ENCODE measurements around the gene PRICKLE4.

Gene PRICKLE4

DNA sequence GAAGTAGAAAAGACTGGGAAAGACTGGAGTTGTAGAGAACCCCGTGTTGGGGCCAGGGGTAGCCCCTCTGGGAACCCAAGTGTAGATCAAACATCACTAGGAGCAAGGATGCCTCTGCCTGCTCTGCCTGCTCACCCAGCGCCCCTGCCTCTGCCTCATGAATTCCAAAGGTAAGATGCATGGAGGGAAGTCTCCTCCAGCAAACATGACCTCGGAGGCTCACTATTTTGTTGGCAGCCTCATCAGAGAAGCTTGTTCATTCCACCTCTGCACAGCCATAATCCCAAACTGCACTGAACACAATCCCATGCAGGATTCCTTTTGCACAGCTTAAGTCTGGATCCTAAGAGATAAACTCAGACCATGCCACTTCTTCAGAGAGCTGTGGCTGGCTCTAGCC is 5.7 kb upstream of the PRICKLE4 start:
- DNase-seq: no peak

DNA sequence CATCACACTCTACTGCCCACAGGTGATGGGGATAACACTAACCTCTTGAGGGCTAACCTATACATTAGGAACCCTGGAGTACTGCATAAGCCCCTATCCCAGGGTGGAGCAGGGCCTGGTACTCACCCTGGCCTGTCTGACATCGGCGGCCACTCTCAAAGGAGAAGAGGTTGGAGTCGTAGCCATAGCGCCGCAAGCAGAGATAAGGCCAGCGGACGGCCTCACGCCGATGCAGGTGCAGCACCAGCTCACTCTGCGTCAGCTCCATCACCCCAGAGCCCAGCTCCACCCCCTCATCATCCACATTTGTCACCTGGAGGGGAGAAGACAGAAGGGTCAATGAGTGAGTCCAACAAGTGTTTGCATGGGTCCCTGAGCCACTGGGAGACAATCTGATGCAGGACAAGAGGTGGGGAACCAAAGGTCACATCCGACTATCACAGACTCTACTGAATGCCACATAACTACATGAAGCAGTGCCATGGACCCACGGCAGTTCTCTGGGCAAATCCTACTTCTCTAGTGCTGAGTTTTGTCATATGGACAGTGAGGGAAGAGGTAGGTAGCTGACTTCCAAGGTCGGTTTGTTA is 5.2 kb upstream of the PRICKLE4 start:
- no peak for DNase-seq

DNA sequence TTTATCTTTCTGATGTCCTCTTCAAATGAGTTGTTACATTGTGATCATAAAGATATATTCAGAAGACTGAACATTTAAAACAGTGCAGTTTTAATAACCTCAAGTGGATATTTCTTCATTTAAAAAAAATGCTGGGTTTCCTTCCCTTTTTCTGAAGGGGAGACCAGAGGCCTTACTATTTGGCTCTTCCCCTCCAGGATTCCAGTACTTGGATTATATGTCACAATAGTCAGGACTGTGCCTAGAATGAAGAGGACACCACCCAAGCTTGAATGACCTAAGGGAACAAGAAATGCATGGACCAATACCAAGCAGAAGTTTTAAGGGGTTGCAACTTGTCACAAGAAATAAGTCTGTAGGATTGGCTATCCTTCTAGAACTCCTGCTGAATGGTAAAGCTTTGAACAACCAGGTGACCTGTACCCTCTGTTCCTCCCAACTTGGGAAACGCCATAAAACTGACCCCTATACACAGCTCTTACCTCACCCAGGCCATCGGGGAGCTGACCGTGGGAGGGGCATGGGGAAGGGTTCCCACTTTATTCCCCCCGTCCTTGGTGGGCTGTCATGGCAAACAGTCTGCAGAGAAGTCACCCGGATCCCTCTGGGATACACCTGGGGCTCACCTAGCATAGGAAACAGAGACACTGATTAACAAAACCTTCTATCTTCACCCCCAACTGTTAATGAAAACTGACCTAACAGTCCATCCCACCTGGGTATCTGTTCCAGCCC is 2.9 kb upstream of the PRICKLE4 start:
- no peak for DNase-seq

DNA sequence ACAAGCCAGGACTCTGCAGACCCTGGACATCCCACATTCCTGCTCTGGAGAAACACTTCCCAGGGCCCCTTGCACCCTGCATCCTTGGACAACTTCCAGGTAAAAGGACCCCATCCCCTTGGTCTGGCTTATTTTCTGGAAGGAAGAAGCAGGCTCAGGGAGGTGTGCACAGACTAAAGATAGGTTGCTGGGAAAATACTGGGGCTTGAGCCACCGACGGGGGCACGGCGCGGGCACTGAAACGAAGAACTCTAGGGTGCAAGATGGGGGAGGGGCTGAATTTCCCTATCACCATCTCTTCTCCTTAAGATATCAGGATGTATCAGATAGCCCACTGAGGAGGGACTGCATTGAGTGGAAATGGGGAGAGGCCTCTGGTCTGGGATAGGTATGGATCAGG is 1.7 kb upstream of the PRICKLE4 start:
- DNase-seq: no peak

DNA sequence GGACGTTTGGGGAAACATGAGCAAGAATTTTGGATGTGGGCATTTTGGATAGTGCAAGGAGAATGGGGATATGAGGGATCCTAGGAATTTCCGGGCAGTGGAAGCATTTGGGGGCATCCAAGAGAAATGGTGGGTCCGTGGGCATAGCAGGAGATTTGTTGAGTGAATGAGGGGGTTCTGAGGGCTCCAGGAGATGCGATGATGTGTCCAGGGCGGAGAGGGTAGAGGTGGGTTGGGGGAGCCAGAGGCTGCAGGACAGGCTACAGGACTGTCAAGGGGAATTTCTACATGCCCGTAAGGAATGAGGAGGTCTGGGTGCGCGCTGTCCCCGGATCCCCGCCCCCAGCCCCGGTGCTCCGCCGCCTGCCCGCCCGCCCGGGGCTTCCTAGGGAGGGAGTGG is 1.2 kb upstream of the PRICKLE4 start:
- DNase-seq: no peak

DNA sequence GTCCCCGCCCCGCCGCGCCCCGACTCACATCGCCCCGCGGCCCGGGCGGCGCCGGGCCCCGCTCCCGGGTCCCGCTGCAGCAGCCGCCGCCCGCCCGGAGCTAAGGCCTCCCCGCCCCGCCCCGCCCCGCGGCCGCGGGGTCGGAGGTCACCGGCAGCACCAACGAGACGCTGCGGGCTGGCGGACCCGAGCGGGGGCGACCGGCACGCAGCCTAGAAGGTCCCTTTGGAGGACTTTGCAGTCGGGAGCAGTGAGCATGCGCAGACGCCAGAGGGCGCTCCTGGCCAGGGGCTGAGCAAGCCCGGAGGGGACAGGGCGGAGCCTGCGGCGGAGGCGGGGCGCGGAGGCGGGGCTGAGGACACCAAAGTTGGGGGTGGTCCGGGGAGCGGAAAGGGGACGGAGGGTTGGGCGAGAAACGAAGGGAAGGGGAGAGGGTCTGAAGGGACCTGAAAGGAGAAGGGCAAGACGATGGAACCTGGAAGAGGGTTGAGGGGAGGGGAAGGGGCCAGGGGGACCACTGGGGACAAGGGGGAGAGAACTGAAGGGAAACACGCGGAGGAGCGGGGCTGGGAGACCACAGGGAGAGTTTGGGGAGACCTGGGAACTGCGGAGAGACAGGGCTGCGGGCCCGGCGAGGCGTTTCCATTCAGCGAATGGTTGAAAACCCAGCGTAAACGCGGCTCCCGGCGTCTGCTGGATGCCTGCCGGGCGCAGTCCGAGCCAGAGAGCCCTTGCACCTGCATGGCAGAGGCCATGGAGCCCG is 613 bp upstream of the PRICKLE4 start, which contains the start of gene FRS3:
TSS of gene FRS3 (minus strand) at position 113 of the 763 bp plus-strand sequence. CDS start 2,913 bp downstream, outside the sequence.
- peak; percentile 99 for DNase-seq

DNA sequence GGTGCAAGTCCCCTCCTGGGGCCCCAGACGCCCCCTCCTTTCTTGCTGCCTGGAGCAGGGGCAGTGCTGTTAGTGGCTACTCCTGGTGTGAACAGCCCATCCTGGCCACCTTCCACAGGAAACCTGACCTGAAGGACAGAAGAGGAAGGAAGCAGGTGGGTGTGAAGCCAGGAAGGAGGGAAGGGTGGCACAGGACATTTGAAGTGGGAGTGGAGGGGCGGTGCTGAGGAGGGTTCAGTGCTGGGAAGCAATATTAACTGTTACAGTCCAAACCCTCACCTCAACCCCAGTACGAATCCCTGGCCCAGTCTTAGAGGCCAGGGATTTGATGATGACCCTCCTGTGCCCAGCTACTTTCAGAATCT is 766 bp downstream of the PRICKLE4 start:
- DNase-seq: no peak

DNA sequence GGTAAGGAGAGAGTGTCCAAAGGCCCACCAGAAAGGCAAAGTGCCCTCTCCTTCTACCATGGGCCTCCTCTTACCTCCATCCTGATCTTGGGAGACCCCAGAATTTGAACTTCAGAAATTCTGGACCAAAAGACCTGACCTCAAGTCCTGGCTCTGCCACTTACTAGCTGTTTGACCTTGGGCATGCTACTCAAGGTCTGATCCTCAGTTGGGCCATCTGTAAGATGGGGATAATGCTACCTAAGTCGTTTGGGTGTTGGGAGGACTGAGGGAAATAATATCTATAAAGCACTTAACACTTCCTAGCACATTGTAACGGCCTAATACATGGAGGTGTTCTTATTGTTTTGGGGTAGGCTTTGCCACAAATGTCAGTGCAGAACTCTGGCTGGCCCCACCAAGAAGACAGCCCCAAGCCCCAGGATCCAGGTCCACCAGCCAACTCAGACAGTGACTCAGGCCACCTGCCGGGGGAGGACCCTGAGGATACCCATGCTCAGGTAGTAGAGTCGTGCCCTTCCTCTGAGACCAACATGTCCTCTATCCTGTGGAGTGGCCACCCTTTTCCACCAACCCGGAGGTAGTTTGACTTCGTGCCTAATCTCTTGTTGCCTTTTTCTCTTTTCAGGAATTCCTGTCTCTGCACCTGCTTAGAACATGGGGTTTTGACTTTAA is 2.7 kb downstream of the PRICKLE4 start:
- no peak for DNase-seq

DNA sequence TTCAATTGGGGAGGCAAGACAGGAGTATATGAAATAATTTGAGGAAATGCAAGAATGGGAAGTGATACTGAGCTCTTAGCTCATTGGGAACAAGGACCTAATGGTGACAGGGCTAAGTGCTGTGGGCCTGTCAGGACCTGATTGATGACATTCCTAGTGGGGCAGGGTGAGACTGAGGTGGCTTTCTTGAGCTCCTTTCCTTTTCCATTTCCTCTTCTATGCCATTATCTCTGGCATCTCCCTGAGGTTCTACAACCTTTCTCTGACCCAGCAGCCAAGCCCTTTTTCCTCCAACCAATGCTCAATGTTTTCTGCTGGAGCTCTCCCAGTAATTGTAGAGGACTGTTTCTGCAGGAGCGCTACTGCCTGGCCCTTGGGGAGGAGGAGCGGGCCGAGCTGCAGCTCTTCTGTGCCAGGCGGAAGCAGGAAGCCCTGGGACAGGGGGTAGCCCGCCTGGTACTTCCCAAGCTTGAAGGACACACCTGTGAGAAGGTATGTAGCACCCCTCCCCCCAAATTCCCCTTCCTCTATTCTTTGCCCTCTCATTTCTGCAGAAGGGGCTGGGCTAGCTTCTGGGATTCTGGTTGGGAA is 4.1 kb downstream of the PRICKLE4 start:
- no peak for DNase-seq

DNA sequence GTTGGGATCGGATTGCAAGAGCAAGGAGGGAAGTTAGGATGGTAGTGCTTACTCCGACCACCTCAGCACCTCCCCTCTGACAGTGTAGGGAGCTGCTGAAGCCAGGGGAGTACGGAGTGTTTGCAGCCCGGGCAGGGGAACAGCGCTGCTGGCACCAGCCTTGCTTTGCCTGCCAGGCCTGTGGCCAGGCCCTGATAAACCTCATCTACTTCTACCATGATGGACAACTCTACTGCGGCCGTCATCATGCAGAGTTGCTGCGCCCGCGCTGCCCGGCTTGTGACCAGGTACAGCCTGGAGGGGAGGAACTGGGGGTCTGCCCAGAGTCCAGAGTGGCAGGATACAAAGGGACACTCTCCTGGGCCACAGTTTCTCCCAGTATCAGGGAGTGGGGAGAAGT is 4.7 kb downstream of the PRICKLE4 start:
- DNase-seq: no peak

DNA sequence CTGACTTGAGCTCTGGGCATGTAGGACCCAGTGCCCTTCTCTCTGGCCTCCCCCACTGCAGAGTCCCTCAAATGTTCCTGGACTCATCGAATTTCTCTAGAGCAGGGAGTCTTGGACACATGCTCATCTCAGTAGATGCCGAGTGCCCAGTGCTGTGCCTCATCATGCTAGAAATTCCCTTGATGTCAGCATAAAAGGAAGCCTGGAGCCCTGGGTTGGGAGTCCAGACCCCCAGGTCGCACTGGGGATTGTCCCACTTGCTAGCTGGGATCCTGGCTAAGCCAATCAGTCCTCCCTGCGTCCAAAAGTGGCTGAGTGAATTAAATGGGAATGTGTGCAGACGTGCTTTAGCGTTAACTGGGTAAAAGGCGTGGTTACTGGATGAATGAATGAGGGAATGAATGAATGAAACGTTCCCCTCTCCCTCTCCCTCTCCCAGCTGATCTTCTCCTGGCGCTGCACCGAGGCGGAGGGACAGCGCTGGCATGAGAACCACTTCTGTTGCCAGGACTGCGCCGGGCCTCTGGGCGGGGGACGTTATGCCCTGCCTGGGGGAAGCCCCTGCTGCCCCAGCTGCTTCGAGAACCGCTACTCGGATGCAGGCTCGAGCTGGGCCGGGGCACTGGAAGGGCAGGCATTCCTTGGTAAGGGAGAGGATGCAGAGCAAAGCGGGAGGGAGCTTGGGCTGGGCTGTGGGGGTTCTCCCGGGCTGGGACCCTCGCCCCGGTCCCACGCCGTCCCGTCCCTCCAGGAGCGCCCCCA is 5.3 kb downstream of the PRICKLE4 start:
- DNase-seq: no peak

DNA sequence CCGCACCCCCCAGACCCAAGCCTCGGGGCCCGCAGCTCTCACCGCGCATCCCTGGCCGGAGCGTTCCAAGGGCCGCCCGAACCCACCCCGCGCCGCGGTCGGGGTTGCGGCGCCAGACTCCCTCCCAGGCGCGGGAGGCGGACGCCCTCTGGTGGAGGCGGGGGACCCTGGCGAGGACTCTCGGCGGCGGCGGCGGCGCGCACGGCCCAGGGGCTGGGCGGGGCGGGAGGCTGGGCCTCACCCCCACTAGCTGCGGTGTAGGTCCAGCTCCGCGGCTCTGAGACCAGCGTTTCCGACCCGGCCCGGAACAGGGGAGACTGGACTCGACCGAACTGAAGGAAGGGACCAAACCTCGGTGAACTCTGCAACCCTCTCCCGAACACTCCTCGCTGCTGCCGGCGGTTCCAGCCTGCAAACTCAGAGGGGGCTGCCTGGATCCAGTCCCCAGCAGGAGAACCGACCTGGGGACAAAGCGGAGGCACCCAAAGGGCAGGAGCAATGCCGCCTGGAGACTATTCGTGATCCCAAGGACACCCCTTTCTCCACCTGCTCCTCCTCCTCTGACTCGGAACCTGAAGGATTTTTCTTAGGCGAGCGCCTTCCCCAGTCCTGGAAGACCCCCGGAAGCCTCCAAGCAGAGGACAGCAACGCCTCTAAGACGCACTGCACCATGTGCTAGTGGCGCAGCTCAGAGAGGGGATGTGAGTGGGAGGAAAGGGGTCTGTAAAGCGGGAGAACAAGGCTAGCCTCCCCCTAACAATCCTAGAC is 6.1 kb downstream of the PRICKLE4 start:
- DNase-seq: peak; percentile 80

DNA sequence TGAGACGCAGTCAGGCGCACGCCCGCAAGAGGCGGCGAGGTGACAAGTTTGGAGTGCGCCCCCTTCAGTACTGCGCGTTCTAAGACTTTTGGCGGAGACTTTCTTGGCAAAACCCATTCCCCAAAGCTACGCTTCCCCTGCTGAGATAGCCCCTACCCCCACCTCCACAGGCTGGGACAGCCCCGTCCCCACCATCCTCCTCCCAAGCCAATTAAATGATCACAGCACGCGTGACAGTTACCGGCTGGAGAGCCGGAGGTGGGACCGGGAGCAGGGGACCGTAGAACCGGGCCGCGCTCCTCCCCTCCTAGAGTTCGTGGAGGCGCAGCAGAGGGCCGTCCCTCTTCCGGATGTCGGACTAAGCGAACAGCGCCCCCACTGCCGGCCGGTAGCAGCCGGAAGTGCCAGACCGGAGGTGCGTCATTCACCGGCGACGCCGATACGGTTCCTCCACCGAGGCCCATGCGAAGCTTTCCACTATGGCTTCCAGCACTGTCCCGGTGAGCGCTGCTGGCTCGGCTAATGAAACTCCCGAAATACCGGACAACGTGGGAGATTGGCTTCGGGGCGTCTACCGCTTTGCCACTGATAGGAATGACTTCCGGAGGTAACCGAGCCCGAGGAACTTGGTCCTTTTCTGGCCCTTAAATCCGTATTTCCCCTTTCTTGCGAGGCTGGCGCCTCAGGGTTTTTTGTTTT is 6.8 kb downstream of the PRICKLE4 start, which contains the start of gene TOMM6:
TSS of gene TOMM6 (plus strand) at position 476 of the 699 bp plus-strand sequence. CDS start at position 480, 4 bp downstream.
- DNase-seq: peak; percentile 92

DNA sequence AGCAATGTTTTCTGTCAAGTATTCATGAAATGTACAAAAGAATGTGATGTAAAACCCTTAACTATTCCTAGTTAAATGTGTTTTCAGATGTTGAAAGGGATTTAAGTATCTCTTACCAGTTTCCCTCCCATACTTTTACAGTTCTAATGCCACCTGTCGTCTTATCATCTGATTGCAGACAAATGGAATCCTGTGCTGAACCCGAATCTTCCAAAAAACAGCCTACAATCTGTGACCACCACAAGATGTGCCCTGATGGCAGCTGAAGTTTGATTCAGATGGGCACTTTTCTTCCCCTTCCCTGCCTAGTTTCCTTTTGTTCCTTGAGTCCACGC is 8.8 kb downstream of the PRICKLE4 start:
- no peak for DNase-seq

DNA sequence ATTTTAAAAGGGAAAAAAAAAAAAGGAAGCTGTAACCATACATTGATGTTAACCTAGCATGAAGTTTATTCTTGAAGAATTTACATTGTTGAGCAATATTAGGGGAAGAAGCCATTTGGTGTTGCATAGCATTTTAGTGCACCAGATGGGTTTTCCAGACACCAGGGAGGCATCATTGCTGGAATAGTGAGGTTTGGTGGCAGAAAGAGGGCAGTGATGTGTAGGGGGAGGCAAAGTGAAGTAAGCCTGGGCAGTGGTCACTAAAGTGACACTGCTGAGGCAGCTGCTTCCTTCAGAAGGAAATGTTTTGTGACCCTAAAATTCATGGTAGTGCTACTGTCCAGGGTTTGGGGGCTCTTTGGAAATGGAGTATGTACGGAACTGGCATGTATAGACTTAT is 9.5 kb downstream of the PRICKLE4 start:
- no peak for DNase-seq

DNA sequence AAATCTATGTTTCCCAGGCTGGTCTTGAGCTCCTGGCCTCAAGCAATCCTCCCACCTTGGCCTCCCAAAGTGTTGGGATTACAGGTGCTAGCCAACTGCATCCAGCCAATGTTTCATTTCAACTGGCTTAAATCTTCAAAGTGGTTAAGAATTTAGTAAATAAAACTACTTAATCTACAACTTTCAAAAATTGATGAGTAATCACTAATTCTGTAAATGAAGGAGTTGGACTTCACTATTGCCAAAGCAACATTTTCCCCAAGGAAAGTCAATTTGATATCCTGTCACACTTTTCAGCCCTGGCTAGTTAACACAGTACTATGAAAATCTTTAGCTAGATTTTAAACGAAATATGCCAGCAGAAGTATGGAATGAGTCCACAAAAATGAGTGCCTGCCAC is 10.7 kb downstream of the PRICKLE4 start:
- no peak for DNase-seq

DNA sequence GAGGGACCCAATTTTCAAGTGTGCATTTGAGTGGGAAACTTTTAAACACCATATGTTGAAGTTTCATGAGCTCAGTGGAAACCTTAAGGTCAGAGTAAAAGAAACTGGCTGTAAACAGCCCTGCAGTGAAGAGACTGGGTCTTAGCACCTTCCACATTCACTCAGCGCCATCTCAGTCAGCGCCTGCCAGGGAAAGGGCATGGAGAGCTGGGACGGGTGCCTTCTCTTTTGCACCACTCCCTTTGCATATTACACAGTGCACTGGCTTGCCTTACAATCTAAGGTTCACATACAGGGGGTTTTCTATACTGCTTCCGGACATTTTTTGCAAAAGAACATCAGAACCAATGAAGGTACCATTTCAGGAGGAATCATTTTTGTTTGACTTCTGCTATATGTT is 11.4 kb downstream of the PRICKLE4 start:
- no peak for DNase-seq

DNA sequence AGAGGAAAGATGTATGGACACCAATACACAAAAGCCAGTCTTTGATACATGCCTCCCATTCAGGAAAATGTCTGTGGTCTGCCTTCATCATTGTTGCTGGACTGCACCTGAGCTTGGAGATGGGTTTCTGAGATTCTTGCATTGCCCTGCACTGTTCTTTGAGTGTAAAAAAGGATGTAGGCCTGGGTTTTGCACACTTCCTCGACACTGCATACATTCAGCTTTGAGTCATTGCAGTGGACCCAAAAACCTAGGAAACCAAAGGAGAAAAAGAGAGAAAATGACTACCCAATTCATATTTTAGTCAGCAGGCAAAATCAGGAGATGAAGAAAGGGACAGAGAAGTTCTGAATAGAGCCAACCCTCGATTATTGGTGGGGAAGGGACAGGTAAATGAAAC is 15.9 kb downstream of the PRICKLE4 start:
- no peak for DNase-seq

DNA sequence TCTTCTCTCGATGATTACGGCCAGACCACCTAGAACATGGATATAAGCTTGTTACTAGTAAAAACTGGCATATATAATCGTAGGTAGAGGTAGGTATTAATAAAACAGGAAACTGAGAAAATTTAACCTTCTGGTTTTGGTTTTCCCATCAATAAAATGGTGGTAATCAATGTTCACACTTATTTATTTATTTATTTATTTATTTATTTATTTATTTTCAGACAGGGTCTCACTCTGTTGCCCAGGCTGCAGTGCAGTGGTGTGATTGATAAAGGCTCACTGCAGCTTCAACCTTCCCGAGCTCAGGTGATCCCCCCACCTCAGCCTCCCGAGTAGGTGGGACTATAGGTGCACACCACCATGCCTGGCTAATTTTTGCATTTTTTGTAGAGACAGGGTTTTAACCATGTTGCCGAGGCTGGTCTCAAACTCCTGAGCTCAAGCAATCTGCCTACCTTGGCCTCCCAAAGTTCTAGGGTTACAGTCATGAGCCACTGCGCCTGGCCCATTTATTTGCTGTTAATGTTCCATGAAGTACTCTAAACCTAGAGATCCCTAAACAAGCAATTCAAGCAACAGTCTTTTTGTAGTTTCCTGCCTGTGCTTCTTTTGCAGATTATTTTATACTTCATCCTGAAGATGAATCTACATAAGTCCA is 18.4 kb downstream of the PRICKLE4 start:
- no peak for DNase-seq

DNA sequence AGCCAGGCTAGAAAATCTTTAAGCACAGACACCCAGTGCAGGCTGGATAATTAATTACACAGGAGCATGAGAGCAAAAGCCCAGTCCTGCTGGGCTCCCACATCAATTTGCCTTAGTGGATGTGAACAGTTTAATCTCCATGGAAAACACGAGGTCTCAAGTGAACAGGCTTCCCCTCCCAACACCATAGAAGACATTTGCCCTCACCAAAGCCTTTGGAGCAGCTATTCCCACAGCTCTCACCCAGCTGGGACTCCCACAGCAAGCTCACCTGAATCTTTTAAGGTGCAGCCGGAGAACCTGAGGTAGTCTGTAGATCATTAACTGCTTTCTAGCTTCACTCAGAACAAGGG is 19.0 kb downstream of the PRICKLE4 start:
- no peak for DNase-seq

All from activated CD4-positive, alpha-beta T cell treated with anti-CD3 and anti-CD28 coated beads for 1 hour (primary cell).